K562 (cell line): ENCODE data around the gene NMRK1. TPM values are rescaled to one million over a fixed set of nuclear protein-coding genes. Genes with fewer than 3 reads are reported as not detected.

Experiments
- ATAC-seq: fragments of 200-7000 bp; cut with Tn5 transposase; 3 replicates; pipeline ENCODE4 v1.9.1; 2020; ENCODE audit warnings: moderate library complexity
- BruUV-seq: library from RNA; stranded (reverse); fragments of 400-500 nt; replicated peaks from 2 replicates; lab custom pipeline; 2021; lab: Mats Ljungman, UMichigan
- CTCF ChIA-PET: fragments of 300-600 bp; formaldehyde crosslinking; extraction: SDS; loops from one replicate; lab custom pipeline; 2021; ENCODE audit warnings: low intra/inter-chr PET ratio; lab: Yijun Ruan, JAX
- POLR2A ChIA-PET: fragments of 300-600, 350-650 bp; sonication (Branson Sonifier 250); formaldehyde crosslinking; extraction: SDS; loops from one replicate; lab custom pipeline; 2021; ENCODE audit warnings: antibody characterized with exemption, inconsistent platforms; lab: Yijun Ruan, JAX
- DNase-seq, 4 experiments: peaks; one replicate each; pipeline versions ENCODE4 v3.0.0 to v3.0.0-alpha.2; 2011 to 2018; ENCODE audit warnings: low spot score in 3 of 4, mixed read lengths in 3 of 4; ENCODE audit errors: extremely low read depth in 1 of 4
- FAIRE-seq: peaks from 2 replicates; lab custom pipeline; 2011; peaks lifted over from hg19 to GRCh38; lab: Jason Lieb, UNC
- H2AFZ ChIP-seq: 2 replicates; pipeline ENCODE4 v1.6.0; 2011; ENCODE audit warnings: low read depth, low read length, control low read depth, inconsistent platforms
- H3K27ac ChIP-seq: fragments of 200-600 bp; 3 replicates; pipeline ENCODE4 v1.8.0; 2011; ENCODE audit warnings: low read depth, mild to moderate bottlenecking, control low read depth, inconsistent platforms, low read length, moderate library complexity, mixed read lengths; ENCODE audit errors: extremely low read depth
- H3K27me3 ChIP-seq, 2 experiments: fragments of 300-600 bp in 1 of 2; 2 replicates in 1 of 2; 3 replicates in 1 of 2; pipeline versions ENCODE4 v1.6.0 to v1.8.0; 2011; ENCODE audit warnings: inconsistent platforms in 2 of 2, low read length in 2 of 2, mild to moderate bottlenecking in 1 of 2, mixed read lengths in 1 of 2, moderate library complexity in 1 of 2; ENCODE audit not compliant: control insufficient read depth in 2 of 2, insufficient read depth in 2 of 2
- H3K36me3 ChIP-seq: fragments of 300-600 bp; 3 replicates; pipeline ENCODE4 v1.8.0; 2011; ENCODE audit warnings: mild to moderate bottlenecking, low read length, inconsistent platforms; ENCODE audit not compliant: control insufficient read depth, insufficient read depth
- H3K4me1 ChIP-seq, 2 experiments: fragments of 200-600 bp in 1 of 2; replicated peaks in 1 of 2; 2 replicates in 1 of 2; 3 replicates in 1 of 2; pipeline versions ENCODE4 v1.5.1 to v1.8.0; 2011; ENCODE audit warnings: inconsistent platforms in 2 of 2, low read length in 2 of 2, mild to moderate bottlenecking in 1 of 2, mixed read lengths in 1 of 2, moderate library complexity in 1 of 2; ENCODE audit not compliant: control insufficient read depth in 2 of 2, insufficient read depth in 2 of 2
- H3K4me2 ChIP-seq: 2 replicates; pipeline ENCODE4 v1.6.1; 2011; ENCODE audit warnings: low read length, control low read depth, inconsistent platforms, mixed read lengths; ENCODE audit not compliant: insufficient read depth
- H3K4me3 ChIP-seq: fragments of 200-600 bp; sonication (generic), shearing (Covaris generic); 2 replicates; pipeline ENCODE4 v1.5.1; 2016; ENCODE audit warnings: control low read depth, inconsistent platforms
- H3K79me2 ChIP-seq: fragments of 200-600 bp; 3 replicates; pipeline ENCODE4 v1.8.0; 2011; ENCODE audit warnings: low read length, inconsistent platforms; ENCODE audit not compliant: control insufficient read depth, insufficient read depth
- H3K9ac ChIP-seq, 2 experiments: 2 replicates each; pipeline versions ENCODE4 v1.6.0 to v1.6.1; 2011; ENCODE audit warnings: low read depth in 2 of 2, low read length in 2 of 2, control low read depth in 1 of 2, inconsistent platforms in 1 of 2, mild to moderate bottlenecking in 1 of 2, mixed read lengths in 1 of 2; ENCODE audit not compliant: insufficient read depth in 1 of 2
- H3K9me1 ChIP-seq: one replicate; pipeline ENCODE4 v1.6.0; 2011; ENCODE audit warnings: inconsistent platforms, mild to moderate bottlenecking, low read length, moderate library complexity; ENCODE audit not compliant: control insufficient read depth, insufficient read depth
- H3K9me3 ChIP-seq: replicated peaks from 2 replicates; pipeline ENCODE4 v1.5.1; 2011; ENCODE audit warnings: low read depth, low read length, inconsistent platforms; ENCODE audit not compliant: control insufficient read depth, insufficient read depth
- H4K20me1 ChIP-seq: replicated peaks from 2 replicates; pipeline ENCODE4 v1.6.1; 2011; ENCODE audit warnings: low read length, inconsistent platforms, mixed read lengths; ENCODE audit not compliant: control insufficient read depth, insufficient read depth
- ELF1 ChIP-seq: fragments of 200-800 bp; sonication (Bioruptor generic); IDR thresholded peaks from 2 replicates; pipeline ENCODE4 v1.6.1; 2016; ENCODE audit warnings: missing genetic modification characterization, missing compliant biosample characterization
- GATAD2B ChIP-seq: fragments of 450-650 bp; IDR thresholded peaks from 2 replicates; pipeline ENCODE4 v1.6.1; 2017; ENCODE audit warnings: mild to moderate bottlenecking, borderline replicate concordance
- MAFK ChIP-seq: IDR thresholded peaks from 2 replicates; pipeline ENCODE4 v1.6.1; 2011; ENCODE audit warnings: low read length, improper control_type of control experiment
- PCBP1 ChIP-seq: fragments of 200-400 bp; formaldehyde crosslinking; IDR thresholded peaks from 2 replicates; pipeline ENCODE4 v1.6.1; 2018; ENCODE audit warnings: mild to moderate bottlenecking, low read depth, low read length; ENCODE audit not compliant: poor library complexity, severe bottlenecking
- RAD21 ChIP-seq, 2 experiments: fragments of 250-450 bp in 1 of 2; fragments of 450-650 bp in 1 of 2; sonication (Bioruptor Pico) in 1 of 2; formaldehyde crosslinking in 1 of 2; IDR thresholded peaks in 1 of 2; conservative IDR thresholded peaks in 1 of 2; 2 replicates each; pipeline versions ENCODE4 v1.4.0 to v1.8.0; 2020 to 2022; ENCODE audit warnings: mild to moderate bottlenecking in 2 of 2, moderate library complexity in 1 of 2
- ZNF263 ChIP-seq: sonication (generic); formaldehyde crosslinking; IDR thresholded peaks from 2 replicates; pipeline ENCODE4 v1.8.0; 2022; ENCODE audit warnings: mild to moderate bottlenecking, missing genetic modification reagents, borderline replicate concordance
- ZNF384 ChIP-seq: IDR thresholded peaks from 2 replicates; pipeline ENCODE4 v1.6.1; 2012; ENCODE audit warnings: low read depth, low read length, improper control_type of control experiment
- ZNF445 ChIP-seq: fragments of 250-450 bp; sonication (Bioruptor Pico); IDR thresholded peaks from 2 replicates; pipeline ENCODE4 v1.4.0; 2020; ENCODE audit warnings: low read depth, mild to moderate bottlenecking, moderate library complexity
- ZNF586 ChIP-seq: fragments of 450-650 bp; formaldehyde crosslinking; conservative IDR thresholded peaks from 2 replicates; pipeline ENCODE4 v1.4.0; 2020; ENCODE audit warnings: mild to moderate bottlenecking, moderate library complexity
- WGBS: fragments of 100-300 bp; shearing (Covaris generic); methylation state at CpG from one replicate; pipeline ENCODE4 v1.1.6; 2016; ENCODE audit warnings: low coverage, mixed read lengths; ENCODE audit not compliant: insufficient coverage; ENCODE audit errors: missing lambda C conversion rate; 5-methylcytosine and 5-hydroxymethylcytosine counted together
- in situ Hi-C: fragments of 300-500 bp; cut with MboI; formaldehyde crosslinking; loops from 4 replicates; pipeline ENCODE4 v1.15.0; 2018; ENCODE audit warnings: inconsistent platforms, mixed read lengths
- intact Hi-C: fragments of 100-400 bp; cut with micrococcal nuclease; formaldehyde crosslinking; loops from 2 replicates; pipeline ENCODE4 v1.14.2; 2022
- polyA plus RNA-seq, 8 experiments: library from polyadenylated mRNA; depleted of rRNA in 4 of 8; stranded (reverse) in 5 of 8; unstranded in 3 of 8; fragments of >200 nt; fragmentation: Nextera tagmentation in 2 of 8; fragmentation: Illumina TruSeq in 1 of 8; extraction: Ambion mirVana in 2 of 8; extraction: Trizol in 1 of 8; gene quantifications; 2 replicates each; pipeline versions ENCODE4 v1.2.1 to v1.2.3, GENCODE V29; 2011 to 2014; ENCODE audit warnings: inconsistent platforms in 1 of 8, missing spikeins in 1 of 8
- total RNA-seq, 7 experiments: library from RNA; depleted of rRNA in 6 of 7; stranded (reverse); fragments of >200 nt in 6 of 7; fragmentation: Illumina TruSeq in 2 of 7; extraction: Trizol in 2 of 7; gene quantifications; 2 replicates each; pipeline versions ENCODE4 v1.2.1 to v1.2.3, GENCODE V29; 2011 to 2021; ENCODE audit warnings: low replicate concordance in 1 of 7

NMRK1 gene
- total and polyA plus RNA-seq, 9 of the 15 experiments (the other 6 are each of a cell fraction or from before 2014, with no cell fraction given) = 1.1 to 3.5 (median 1.7) TPM

- WGBS = 62% methylated on average over 4 of the region's 5 CpGs
- ChIA-PET POLR2A (no interaction called here), CTCF (no interaction called here)
- ATAC-seq = no peak
- Histone ChIP-seq H2AFZ (no peak overlapping the region), H3K79me2 (no peaks in the 10 kb centered on the region), H3K9ac (no peak overlapping the region), H3K9me3 (no peaks in the 10 kb centered on the region), H3K4me3 (no peak overlapping the region), H3K36me3 (no peaks in the 10 kb centered on the region), H4K20me1 (no peaks in the 10 kb centered on the region), H3K4me1 (peaks cover 0 to 7% of the 10 kb centered on the region in 2 experiments; a peak in 2 of 5 replicates), H3K9me1 (no peaks in the 10 kb centered on the region), H3K27ac (no peak overlapping the region), H3K27me3 (no peaks in the 10 kb centered on the region), H3K4me2 (no peak overlapping the region)
- FAIRE-seq = no peak
- intact Hi-C loops (no loop called here), in situ Hi-C loops (no loop called here)
- no TSS peak for BruUV-seq
- no peak for DNase-seq
- TF ChIP-seq ZNF384 = no peak
- TF ChIP-seq ZNF263 = no peak
- TF ChIP-seq ZNF586 (CRISPR knock-in tag) = no peak
- no peak for TF ChIP-seq PCBP1
- TF ChIP-seq ELF1 (tag) = no peak
- no peak for TF ChIP-seq ZNF445 (CRISPR knock-in tag)
- TF ChIP-seq GATAD2B = no peak
- TF ChIP-seq MAFK = no peak
- no peak for TF ChIP-seq RAD21 (CRISPR knock-in tag; conservative IDR thresholded peaks at IDR 0.05 in 1 of 2, IDR thresholded peaks at IDR 0.05 in 1 of 2)
Observed at GRCh38 chr9:75121914-75122558, 34.1 kb upstream of the NMRK1 start.
